RPMI8226 (cell line): ENCODE data around the gene TTLL10.

Source experiments
- DNase-seq: peaks from one replicate; pipeline ENCODE4 v3.0.0-alpha.2; 2015

Gene TTLL10

DNA sequence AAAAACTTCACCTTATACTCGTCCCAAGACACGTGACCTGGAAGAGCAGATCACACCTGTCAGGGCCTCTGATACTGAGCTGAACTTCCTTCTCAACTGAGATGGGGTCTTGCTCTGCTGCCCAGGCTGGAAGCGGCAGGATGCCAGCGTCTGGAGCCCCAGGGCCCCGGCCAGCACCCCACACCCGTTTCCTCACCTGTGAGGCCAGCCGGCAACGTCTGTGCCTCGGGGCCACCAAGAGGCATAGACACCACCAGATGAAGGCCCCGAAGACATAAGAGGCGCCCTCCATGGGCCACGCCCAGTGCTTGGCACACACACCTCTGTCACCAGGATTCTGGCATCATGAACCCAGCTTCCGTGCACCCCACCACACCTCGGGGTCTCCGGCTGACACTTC, 49.6 kb downstream of the TTLL10 start:
- DNase-seq, result no peak

DNA sequence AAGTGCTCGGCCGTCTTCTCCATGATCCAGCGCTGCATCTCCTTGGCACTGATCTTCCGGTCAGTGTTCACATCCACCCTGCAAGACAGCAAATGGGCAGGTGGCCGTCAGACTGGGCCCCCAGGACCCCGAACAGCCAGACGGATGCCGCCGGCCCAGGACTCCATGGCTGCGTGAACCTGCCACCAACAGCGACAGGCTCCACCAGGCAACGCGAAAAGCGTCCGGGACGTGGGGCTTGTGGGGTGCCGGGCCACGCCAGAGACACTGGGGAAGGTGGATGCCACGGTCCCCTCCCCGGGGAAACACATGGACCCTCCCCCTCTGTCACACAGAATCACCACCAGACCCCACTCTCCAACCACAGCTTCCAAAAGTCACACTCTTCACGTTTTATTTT, 50.2 kb downstream of the TTLL10 start:
- no peak for DNase-seq

DNA sequence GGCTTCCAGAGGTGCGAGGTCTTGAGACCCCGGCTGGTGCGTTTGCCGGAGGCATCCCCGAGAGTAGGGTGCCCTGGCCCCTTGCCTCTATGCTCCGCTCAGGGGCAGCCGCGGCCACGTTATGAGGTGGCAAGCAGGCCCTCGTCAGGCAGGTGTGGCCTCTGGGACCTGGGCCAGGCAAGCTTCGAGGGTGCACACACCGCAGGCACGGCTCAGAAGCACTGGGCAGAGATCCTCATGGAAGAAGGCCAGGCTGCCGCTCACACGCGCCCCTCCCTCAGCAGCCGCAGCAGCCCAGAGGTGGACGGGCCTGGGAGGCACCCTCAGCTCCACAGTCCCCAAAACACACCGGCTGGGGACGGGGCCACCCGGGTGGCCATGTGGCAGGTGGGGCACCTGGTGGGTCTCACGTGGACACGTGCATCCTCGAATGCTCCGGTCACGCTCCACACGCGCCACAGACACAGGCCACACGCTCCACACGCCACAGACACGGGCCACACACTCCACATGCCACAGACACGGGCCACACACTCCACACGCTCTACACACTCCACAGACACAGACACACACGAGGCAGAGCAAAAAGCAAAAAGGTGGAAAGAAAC, 51.7 kb downstream of the TTLL10 start:
- DNase-seq, result no peak

DNA sequence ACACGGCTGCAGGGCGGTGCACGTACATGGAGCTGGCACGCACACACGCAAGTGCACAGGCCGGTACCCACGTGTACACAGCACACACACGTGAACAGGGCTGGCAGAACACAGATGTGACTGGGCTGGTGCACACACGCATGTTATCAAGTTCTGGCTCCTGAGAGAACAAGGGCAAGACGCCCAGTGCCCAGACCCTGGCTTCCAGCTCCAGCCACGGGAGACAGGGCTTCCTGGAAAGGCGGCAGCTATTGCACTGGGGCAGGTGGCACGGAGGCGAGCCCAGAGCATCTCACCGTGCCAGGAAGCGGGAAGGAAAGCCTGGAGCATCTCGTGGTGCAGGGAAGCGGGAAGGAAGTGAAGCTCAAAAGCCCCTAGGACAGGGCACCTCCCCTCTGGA, 52.2 kb downstream of the TTLL10 start:
- DNase-seq, result no peak

DNA sequence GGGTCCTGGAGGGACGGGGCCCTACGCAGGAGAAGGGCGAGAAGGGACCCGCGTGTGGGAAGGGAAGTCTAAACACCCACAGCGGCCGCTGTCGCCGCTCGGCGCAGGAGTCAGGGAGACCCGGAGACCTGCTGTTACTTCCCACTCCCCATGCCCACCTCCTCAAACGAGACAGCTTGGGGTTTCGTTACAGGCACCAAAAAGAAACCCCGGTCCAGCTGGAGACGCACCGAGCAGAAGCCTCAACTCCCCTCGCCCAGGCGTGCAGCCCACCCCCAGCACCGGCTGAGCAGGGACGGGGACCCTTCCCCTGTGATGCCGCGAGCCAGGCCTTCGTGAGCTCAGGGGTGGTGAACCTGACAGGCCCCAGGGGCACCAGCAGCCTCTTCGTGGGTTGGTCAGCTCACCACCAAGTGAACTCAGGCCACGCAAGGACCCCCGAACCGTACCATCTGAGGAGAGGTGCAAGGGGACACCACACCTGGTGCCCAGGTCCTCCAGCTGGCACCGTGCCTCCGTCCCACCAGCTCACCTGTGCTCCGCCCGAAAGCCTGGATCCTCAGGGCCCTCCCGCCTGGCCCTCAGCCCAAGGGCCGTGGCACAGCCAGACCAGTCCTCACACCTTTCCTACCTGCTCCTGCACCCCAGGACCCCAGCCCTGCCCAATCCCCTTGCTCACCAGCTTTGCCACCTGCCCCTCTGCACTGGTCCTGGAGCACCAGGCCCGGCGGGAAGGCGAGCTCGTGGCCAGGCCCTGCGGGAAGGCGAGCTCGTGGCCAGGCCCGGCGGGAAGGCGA, 53.1 kb downstream of the TTLL10 start:
- DNase-seq, result no peak

DNA sequence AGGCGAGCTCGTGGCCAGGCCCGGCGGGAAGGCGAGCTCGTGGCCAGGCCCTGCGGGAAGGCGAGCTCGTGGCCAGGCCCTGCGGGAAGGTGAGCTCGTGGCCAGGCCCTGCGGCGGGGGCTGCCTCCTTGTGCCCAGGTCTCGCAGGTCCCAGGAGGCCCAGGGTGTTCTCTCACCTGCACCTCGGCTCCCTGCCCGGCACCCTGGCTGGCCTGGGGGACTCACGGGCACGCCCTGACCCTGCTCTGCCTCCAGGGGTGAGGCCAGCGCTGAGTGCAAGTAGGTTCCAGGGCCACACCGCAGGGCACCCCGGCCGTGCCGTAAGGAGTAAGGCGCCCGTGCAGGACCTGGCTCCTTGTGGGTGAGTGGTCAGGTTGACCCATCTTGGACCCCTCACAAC, 53.7 kb downstream of the TTLL10 start:
- DNase-seq, result no peak

DNA sequence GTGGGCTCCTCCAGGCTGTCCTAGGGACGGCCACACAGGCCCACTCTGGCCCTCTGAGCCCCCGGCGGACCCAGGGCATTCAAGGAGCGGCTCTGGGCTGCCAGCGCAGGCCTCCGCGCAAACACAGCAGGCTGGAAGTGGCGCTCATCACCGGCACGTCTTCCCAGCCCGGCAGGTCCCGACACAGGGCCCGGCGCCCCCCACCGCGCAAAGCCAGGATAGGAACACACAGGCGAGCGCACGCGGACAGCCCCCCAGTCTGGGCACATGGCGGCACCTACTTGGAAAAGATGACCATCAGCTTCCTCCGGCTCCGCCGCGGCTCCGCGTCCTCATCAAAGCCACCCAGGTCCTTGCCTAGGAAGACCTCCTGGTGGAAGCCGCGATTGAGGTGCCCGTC, 54.5 kb downstream of the TTLL10 start:
- DNase-seq, result no peak

DNA sequence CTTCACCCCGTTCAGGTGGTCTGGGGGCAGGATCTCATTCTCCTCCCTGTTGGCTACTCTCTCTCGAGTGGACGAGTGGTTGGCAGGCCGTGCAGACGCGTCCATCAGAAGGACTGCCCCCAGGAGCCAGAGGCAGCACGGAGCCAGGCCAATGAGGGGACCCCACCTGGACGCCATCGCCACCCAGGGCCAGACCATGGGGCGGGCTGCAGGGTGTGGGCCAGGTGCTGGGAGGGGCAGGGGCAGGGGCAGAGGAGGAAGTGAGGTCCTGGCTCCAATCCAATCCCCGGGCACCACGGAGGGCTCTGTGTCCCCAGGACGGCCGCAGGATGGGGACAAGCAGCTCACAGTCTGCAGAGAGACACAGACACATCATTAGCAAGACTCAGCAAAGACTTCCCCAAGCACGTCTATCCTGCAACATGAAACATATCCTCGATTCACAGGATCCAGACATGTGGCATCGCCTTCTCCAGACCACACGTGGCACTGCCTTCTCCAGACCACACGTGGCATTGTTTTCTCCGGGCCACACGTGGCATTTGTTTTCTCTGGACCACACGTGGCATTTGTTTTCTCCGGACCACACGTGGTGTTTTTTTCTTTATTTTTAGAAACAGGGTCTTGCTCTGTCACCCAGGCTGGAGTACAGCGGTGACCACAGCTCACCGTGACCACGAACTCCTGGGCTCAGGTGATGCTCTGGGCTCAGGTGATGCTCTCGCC, 55.1 kb downstream of the TTLL10 start:
- DNase-seq, result no peak

DNA sequence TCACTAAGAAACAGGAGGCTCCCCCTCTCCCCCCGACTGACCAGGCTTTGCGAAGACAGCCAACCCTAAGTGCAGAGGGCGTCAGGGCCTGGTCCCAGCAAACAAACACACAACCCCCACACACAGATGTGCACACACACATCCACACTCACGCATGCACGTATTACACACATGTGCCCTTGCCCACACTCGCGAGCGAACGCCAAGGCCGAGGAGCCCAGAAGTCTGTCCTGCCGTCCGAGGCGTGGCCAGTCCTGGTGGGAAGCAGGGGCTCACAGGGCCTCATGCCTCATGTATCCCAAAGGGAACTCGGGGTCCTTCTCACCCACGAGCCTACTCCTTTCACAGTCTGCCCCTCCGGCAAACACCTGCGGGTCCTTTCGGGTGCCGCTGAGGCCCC, 56.1 kb downstream of the TTLL10 start:
- DNase-seq, result no peak

DNA sequence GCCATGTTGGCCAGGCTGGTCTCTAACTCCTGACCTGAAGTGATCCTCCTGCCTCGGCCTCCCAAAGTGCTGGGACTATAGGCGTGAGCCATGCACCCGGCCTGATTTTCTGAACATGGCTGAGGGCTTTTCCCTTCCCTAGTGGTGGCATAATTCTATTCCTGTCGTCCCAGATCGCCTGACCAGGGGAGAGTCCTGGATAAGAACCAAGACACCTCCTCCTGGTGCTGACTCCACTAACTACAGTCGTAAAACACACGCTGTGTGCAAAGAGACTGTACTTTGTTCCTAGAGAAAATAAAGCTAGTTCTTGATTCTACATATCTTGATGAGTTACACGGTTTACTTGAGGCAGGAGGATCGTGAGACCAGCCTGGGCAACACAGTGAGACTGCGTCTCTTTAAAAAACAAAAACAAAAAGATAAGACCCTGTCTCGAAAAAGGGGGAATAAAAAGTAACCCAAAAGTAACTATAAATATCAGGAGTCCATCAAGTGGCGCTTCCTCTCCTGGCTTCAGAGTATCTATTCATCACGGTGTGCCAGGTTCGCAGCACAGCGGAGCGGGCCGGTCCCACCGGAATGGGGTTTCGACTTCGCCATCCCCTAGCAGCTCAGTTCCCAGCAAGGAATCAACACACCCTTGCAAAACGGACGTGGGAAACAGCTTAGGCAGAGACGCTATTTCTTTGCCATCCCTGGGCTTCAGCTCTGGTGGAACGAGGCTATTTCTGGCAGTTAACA, 57.1 kb downstream of the TTLL10 start:
- DNase-seq, result peak; percentile 52

DNA sequence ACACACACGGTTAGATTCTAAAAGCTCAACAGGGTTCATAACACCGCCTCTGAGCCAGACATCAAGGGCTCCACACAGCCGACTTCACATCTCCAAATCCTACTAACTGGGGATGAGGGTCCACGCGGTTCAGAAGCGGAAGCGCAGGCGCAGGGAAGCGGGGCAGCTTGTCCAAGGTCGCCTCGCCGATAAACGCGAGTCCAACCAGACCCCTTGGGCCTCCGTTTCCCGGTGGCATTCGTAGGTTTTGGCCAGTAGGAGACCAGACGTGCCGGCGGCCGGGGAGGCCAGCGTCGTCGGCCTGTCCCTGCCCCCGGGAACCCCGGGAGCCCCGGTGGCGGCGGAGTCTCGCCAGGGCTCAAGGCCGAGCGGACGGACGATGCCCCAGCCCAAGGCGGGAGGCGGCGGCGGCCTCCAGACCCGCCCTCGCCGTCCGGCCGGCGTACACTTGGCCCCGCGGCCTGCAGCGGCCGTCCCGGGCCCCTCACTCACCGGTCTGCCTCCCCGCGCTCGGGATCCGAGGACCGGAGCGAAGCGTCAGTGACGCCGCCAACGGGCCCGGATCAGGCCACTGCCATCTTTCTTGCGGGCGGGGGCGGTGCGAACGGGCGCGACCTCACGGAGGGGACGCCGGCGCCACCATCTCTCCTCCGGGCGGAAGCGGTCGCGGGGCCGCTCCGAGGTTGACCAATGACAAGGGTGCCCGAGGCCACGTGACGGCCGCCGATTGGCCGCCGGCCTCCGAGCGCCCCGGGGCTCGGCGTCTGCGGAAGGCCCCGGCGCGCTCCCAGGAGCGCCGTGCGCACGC, 57.9 kb downstream of the TTLL10 start, which contains the start of gene SDF4:
Gene SDF4 (minus strand): TSS at position 602 of the 808 bp plus-strand sequence. CDS start 3,229 bp downstream, outside the sequence.
- DNase-seq, result peak; percentile 99

DNA sequence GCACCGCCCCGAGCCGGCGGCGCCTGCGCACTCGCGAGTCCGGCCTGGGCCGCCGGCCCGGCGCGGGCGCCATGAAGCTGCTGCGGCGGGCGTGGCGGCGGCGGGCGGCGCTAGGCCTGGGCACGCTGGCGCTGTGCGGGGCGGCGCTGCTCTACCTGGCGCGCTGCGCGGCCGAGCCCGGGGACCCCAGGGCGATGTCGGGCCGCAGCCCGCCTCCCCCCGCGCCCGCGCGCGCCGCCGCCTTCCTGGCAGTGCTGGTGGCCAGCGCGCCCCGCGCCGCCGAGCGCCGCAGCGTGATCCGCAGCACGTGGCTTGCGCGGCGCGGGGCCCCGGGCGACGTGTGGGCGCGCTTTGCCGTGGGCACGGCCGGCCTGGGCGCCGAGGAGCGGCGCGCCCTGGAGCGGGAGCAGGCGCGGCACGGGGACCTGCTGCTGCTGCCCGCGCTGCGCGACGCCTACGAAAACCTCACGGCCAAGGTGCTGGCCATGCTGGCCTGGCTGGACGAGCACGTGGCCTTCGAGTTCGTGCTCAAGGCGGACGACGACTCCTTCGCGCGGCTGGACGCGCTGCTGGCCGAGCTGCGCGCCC, 58.6 kb downstream of the TTLL10 start, which contains the start of gene B3GALT6:
Gene B3GALT6 (plus strand): TSS at position 30 of the 588 bp plus-strand sequence. CDS start 42 bp downstream, at position 72.
- no peak for DNase-seq

DNA sequence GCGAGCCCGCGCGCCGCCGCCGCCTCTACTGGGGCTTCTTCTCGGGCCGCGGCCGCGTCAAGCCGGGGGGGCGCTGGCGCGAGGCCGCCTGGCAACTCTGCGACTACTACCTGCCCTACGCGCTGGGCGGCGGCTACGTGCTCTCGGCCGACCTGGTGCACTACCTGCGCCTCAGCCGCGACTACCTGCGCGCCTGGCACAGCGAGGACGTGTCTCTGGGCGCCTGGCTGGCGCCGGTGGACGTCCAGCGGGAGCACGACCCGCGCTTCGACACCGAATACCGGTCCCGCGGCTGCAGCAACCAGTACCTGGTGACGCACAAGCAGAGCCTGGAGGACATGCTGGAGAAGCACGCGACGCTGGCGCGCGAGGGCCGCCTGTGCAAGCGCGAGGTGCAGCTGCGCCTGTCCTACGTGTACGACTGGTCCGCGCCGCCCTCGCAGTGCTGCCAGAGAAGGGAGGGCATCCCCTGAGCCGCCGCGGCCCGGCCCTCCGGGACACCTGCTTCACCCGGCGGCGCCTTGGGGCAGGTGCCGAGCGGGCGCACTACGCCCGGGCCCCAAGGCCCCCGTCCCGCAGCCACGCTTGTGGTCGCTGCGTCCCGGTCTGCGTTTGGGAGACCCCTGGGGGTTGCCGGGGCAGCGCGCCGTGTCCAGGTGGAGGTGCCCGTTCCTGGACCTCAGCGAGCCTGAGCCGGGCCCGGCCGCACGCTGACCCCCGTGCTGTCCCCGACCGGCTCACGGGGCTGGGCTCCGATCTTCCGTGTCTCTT, 59.3 kb downstream of the TTLL10 start:
- no peak for DNase-seq

DNA sequence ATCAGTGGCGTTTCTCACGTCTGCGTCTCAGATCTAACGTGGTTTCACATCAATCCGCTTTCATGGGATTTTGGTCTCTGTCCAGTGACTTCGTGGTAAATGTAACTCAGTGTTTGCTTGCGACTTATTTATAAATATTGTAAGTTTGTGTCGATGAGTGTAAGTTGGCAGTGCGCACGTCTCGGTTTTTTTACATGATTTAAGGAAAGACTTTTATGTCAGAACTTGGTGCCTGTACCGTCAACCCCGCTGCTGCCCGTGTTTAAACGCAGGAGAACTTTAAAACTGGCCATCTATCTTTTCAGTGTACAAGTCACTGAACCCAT, 59.9 kb downstream of the TTLL10 start:
- no peak for DNase-seq

DNA sequence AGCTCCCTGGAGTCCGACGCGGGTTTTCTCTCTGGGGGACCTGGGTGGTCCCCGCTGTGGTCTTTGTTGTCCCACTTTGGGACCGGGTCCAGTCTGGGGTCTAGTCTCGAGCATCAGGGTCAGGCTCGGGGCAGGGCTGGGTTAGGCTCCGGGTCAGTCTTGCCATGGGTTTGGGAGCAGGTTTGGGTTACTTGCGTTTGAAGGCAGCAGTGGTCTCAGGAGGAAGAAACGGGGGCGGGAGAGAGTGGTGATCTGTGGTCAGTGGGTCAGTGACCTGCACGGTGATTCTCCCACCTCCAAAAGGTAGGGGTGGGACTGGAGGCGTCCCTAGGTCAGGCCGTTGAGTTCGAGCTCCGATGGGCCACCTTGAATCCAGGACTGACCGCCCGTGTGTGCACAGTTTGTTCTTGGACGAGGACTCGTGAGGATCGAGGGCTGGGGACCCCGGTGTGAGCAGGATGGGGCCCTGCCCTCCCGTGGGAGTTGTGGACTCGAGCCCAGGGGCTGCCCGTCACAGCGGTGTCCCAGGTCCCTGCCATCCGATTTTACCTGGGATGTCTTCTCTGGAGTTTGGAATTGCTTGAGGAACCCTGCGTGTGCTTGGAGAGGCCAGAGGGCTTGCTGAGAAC, 60.6 kb downstream of the TTLL10 start:
- DNase-seq, result no peak

DNA sequence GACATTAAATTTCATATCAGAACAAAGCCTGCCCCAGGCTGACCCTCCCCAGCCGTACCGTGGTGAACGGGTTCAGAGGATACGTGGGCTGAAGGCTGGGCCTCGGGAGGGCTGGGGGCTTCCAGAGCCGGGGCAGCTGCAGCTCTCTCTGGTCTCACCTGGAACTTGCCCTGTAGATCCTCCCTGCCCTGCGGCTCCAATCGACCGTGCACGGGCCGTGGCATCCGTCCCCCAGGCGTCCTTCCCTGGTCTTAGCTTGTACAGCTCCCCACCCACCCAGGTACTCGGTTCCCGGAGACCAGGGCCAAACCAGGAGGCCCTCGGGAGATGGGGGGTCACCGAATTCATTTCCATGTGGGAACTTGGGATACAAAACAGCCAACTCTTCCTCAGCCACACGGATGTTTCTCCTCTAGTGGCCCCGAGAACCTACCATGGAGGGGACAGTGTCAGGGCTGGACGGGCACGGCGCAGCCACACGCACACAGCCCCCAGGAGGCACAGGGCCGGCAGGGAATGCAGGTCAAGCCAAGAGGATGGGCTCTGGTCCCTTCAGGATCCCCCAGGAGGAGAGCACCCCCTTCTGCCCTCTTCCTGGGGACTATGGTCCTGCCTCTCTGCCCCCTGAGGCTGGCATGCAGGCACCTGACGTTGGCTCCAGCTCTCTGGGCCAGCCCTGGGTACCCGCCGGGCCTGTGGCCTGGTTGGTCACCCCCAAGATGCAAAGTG, 61.5 kb downstream of the TTLL10 start:
- no peak for DNase-seq

DNA sequence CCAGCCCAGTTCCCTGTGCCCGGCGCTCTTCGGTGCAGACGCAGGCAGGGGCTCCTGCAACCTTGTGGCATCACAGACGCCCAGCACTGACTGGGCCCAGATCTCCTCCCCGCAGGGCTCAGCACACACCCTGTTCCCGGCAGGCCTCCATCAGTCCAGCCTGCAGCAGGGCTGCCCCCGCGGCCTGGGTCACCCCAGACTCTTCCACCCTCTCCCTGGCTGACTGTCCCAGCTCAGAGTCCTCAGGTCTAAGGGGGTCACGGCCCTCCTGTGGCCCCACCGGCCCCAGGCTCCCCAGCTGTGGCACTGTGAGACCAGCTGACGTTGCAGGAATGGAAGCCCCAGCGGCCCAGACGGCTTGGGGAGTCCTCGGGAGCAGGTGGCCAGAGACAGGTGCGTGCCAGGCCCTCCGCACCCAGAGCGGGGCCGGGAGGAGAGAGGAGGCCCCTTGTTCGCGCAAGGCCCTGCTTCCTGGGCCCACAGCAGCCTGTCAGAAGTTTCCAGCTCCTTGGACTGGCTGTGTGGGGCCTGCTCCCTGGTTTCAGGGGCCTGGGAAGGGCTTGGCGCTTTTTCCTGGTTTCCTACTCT, 62.6 kb downstream of the TTLL10 start:
- peak; percentile 91 for DNase-seq

DNA sequence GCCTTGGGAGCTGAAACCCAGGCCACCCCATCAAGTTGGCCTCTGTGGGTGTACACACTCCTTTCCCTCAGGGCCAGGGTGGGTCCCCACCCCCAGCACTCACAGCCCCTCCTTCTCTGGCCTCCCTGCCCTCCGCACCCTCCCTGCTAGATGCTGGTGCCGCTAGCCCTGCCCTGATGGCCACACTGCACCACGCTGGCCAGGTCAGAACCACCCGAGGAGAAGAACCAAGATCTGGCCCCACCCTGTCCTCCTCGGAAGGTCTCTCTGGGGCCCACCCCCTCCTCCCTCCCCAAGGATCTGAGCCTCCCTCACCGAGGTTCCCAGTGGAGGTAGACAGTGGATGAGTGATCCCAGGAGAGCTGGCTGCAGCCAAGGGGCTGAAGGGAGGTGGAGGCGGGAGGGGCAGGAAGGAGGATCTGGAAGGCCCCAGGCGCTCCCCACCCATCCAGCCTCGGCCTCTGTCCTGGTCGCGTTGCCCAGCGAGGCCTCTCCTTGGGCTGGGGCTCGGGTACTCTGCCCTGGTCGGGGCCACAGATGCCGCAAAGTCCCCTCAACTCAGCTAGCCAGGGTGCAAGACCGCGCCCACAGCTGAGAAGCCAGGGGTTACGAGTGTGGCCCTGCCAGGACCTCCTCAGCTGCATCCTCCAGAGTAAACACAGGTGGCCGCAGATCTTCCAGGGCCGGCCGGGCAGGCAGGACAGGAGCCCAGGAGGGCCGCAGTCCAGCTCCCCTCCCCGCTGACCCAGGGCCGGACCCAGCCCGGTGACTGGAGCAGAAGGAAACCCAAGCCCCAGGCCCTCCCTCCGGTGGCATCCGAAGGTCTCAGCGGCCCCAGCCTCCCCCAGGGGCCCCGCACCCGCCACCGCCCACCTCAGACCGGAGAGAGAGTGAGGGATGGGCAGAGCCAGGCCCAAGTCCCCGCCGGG, 63.5 kb downstream of the TTLL10 start:
- no peak for DNase-seq
